WTC11 (cell line): Measurements from ENCODE around the gene RPS6KB2. TPM values are rescaled to one million over a fixed set of nuclear protein-coding genes. Genes with fewer than 3 reads are reported as not detected.

Source experiments
- ATAC-seq: fragments of 200-7000 bp; cut with Tn5 transposase; 2 replicates; pipeline ENCODE4 v1.10.0; 2021; ENCODE audit warnings: mild to moderate bottlenecking, moderate library complexity
- CTCF ChIA-PET: fragments of 300-600 bp; sonication (Branson Sonifier 250); formaldehyde crosslinking; loops from one replicate; lab custom pipeline; 2021; ENCODE audit warnings: antibody characterized with exemption; lab: Charles Lee
- POLR2A ChIA-PET: fragments of 350-600 bp; sonication (Branson Sonifier 250); formaldehyde crosslinking; loops from one replicate; lab custom pipeline; 2021; ENCODE audit warnings: antibody characterized with exemption; lab: Charles Lee
- DNase-seq: peaks from one replicate; pipeline ENCODE4 v3.0.0; 2021; ENCODE audit warnings: low spot score
- H3K27ac Mint-ChIP-seq: 2 replicates; pipeline ENCODE4 v1.8.0; 2021; ENCODE audit warnings: mixed read lengths
- H3K27me3 Mint-ChIP-seq: 2 replicates; pipeline ENCODE4 v1.8.0; 2021; ENCODE audit warnings: low read depth, mild to moderate bottlenecking, moderate library complexity, mixed read lengths
- H3K36me3 Mint-ChIP-seq: 2 replicates; pipeline ENCODE4 v1.8.0; 2021; ENCODE audit warnings: mixed read lengths
- H3K4me1 Mint-ChIP-seq: 2 replicates; pipeline ENCODE4 v1.8.0; 2022; ENCODE audit warnings: mixed read lengths
- H3K4me3 Mint-ChIP-seq: 2 replicates; pipeline ENCODE4 v1.8.0; 2021; ENCODE audit warnings: mild to moderate bottlenecking, moderate library complexity, mixed read lengths
- H3K9me3 Mint-ChIP-seq: 2 replicates; pipeline ENCODE4 v1.8.0; 2021; ENCODE audit warnings: mixed read lengths
- ATF1 ChIP-seq: sonication (generic); formaldehyde crosslinking; IDR thresholded peaks from 2 replicates; pipeline ENCODE4 v1.8.1; 2023; ENCODE audit warnings: mild to moderate bottlenecking, moderate library complexity, missing genetic modification reagents
- EMX1 ChIP-seq: fragments of 250-450 bp; sonication (Bioruptor Pico); IDR thresholded peaks from 2 replicates; pipeline ENCODE4 v1.8.0; 2021; ENCODE audit warnings: mild to moderate bottlenecking
- FOXP1 ChIP-seq: sonication (generic); formaldehyde crosslinking; IDR thresholded peaks from 2 replicates; pipeline ENCODE4 v1.8.0; 2022; ENCODE audit warnings: missing genetic modification reagents, mild to moderate bottlenecking, moderate library complexity, borderline replicate concordance
- GABPB1 ChIP-seq: sonication (generic); formaldehyde crosslinking; IDR thresholded peaks from 2 replicates; pipeline ENCODE4 v1.8.1; 2023; ENCODE audit warnings: mild to moderate bottlenecking, missing genetic modification reagents
- GRHL2 ChIP-seq: fragments of 250-450 bp; sonication (Bioruptor Pico); IDR thresholded peaks from 2 replicates; pipeline ENCODE4 v1.8.0; 2022; ENCODE audit warnings: mild to moderate bottlenecking, moderate library complexity; ENCODE audit not compliant: insufficient replicate concordance, severe bottlenecking
- HMGA2 ChIP-seq: fragments of 250-450 bp; sonication (Bioruptor Pico); IDR thresholded peaks from 2 replicates; pipeline ENCODE4 v1.4.0; 2021; ENCODE audit warnings: mild to moderate bottlenecking, moderate library complexity
- NFE2L1 ChIP-seq: sonication (generic); formaldehyde crosslinking; IDR thresholded peaks from 2 replicates; pipeline ENCODE4 v1.8.1; 2023; ENCODE audit warnings: missing genetic modification reagents
- NR3C1 ChIP-seq: sonication (generic); formaldehyde crosslinking; conservative IDR thresholded peaks from 2 replicates; pipeline ENCODE4 v1.8.1; 2023; ENCODE audit warnings: low read depth, mild to moderate bottlenecking, missing genetic modification reagents
- PRRX2 ChIP-seq: fragments of 250-450 bp; sonication (Bioruptor Pico); IDR thresholded peaks from 2 replicates; pipeline ENCODE4 v1.8.0; 2021; ENCODE audit warnings: mild to moderate bottlenecking
- TP53 ChIP-seq: sonication (generic); formaldehyde crosslinking; IDR thresholded peaks from 2 replicates; pipeline ENCODE4 v1.8.1; 2023; ENCODE audit warnings: mild to moderate bottlenecking, missing genetic modification reagents
- ZNF219 ChIP-seq: sonication (generic); formaldehyde crosslinking; IDR thresholded peaks from 2 replicates; pipeline ENCODE4 v1.8.0; 2023; ENCODE audit warnings: missing genetic modification reagents, mild to moderate bottlenecking, borderline replicate concordance
- ZNF416 ChIP-seq: fragments of 250-450 bp; sonication (Bioruptor Pico); IDR thresholded peaks from 2 replicates; pipeline ENCODE4 v1.9.0; 2021; ENCODE audit warnings: mild to moderate bottlenecking, inconsistent platforms
- total RNA-seq: library from RNA; stranded (reverse); gene quantifications from 3 replicates; pipeline ENCODE4 v1.2.3, GENCODE V29; 2021
- TF ChIP-seq, protein P1 (sequence below): sonication (generic); formaldehyde crosslinking; conservative IDR thresholded peaks from 2 replicates; pipeline ENCODE4 v1.8.1; 2023; ENCODE audit warnings: mild to moderate bottlenecking, low read depth, missing genetic modification reagents, moderate library complexity
- TF ChIP-seq, protein P2 (sequence below): fragments of 250-450 bp; sonication (Bioruptor Pico); IDR thresholded peaks from 2 replicates; pipeline ENCODE4 v1.9.0; 2021; ENCODE audit warnings: mild to moderate bottlenecking
- TF ChIP-seq, protein P3 (sequence below): fragments of 250-450 bp; sonication (Bioruptor Pico); IDR thresholded peaks from 2 replicates; pipeline ENCODE4 v1.9.0; 2021; ENCODE audit warnings: mild to moderate bottlenecking
- TF ChIP-seq, protein P4 (sequence below): sonication (generic); formaldehyde crosslinking; IDR thresholded peaks from 2 replicates; pipeline ENCODE4 v1.8.1; 2022; ENCODE audit warnings: mild to moderate bottlenecking, moderate library complexity, missing genetic modification reagents
- TF ChIP-seq, protein P5 (sequence below): fragments of 250-450 bp; sonication (Bioruptor Pico); conservative IDR thresholded peaks from 2 replicates; pipeline ENCODE4 v1.9.0; 2021; ENCODE audit warnings: mild to moderate bottlenecking
- TF ChIP-seq, protein P6 (sequence below): sonication (generic); formaldehyde crosslinking; IDR thresholded peaks from 2 replicates; pipeline ENCODE4 v1.8.0; 2022; ENCODE audit warnings: mild to moderate bottlenecking, missing genetic modification reagents
- TF ChIP-seq, protein P7 (sequence below): sonication (generic); formaldehyde crosslinking; IDR thresholded peaks from 2 replicates; pipeline ENCODE4 v1.8.1; 2022; ENCODE audit warnings: missing genetic modification reagents, borderline replicate concordance
- TF ChIP-seq, protein P8 (sequence below): sonication (generic); formaldehyde crosslinking; conservative IDR thresholded peaks from 2 replicates; pipeline ENCODE4 v1.8.1; 2022; ENCODE audit warnings: mild to moderate bottlenecking, missing genetic modification reagents

RPS6KB2 gene
- total RNA-seq, 1 experiment from 2014 or later, result 54.7 TPM

DNA sequence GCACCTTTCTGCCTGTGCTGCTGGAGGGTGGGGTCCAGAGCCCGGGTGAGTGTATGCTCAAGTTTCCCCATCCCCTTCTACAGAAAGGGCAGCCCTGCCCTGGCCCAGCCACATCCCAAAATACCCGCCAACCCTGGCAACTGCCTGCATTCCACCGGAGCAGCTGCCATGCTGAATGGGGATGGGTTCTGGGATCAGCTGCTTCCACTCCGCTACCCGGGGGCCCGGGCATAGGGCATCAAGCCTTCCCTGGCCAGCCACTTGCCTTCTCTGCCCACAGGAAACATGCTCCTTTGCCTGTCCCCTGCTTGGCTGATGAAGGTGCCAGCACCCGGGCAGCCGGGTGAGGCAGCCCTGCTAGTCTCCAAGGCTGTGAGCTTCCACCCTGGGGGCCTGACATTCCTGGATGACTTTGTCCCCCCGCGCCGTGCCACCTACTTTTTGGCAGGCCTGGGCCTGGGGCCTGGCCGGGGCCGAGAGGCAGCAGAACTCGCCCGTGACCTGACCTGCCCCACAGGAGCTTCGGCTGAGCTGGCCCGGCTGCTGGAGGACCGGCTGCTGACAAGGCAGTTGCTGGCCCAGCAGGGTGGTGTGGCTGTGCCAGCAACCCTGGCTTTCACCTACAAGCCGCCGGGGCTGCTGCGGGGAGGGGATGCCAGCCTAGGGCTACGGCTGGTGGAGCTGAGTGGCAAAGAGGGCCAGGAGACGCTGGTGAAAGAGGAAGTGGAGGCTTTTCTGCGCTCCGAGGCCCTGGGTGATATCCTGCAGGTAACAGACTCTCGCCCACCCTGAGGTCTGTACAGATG lies 9.6 kb upstream of the RPS6KB2 start:
- no peak for DNase-seq
- Mint-ChIP-seq H3K27ac (no peak overlapping the region), H3K36me3 (no peaks in the 10 kb centered on the region), H3K4me1 (peaks cover 19% of the 10 kb centered on the region), H3K9me3 (no peaks in the 10 kb centered on the region), H3K4me3 (no peak overlapping the region), H3K27me3 (peaks cover 6% of the 10 kb centered on the region; the same call in 1 of the 2 replicates)
- ATAC-seq, result no peak
- ChIA-PET CTCF (interaction anchor here (0.8 to 4.1 kb wide), 4 partner anchors 12 to 67 kb away, joined by 3 to 45 read pairs (median 4); partner anchors contain the start of genes PPP1CA and TBC1D10C), POLR2A (interaction anchor here (0.8 to 2.5 kb wide), 3 partner anchors 11 to 453 kb away, joined by 3 to 7 read pairs (median 7); partner anchors contain the start of gene PPP1CA)
- TF ChIP-seq ZNF219 (CRISPR knock-in tag) (no peak), HMGA2 (CRISPR knock-in tag) (no peak), NR3C1 (CRISPR knock-in tag) (no peak), NFE2L1 (CRISPR knock-in tag) (no peak), FOXP1 (CRISPR knock-in tag) (no peak), EMX1 (CRISPR knock-in tag) (no peak), GABPB1 (CRISPR knock-in tag) (no peak), ZNF416 (CRISPR knock-in tag) (no peak), GRHL2 (CRISPR knock-in tag) (no peak), TP53 (CRISPR knock-in tag) (no peak), PRRX2 (CRISPR knock-in tag) (no peak), ATF1 (CRISPR knock-in tag) (no peak)
- TF ChIP-seq, protein P1, sequence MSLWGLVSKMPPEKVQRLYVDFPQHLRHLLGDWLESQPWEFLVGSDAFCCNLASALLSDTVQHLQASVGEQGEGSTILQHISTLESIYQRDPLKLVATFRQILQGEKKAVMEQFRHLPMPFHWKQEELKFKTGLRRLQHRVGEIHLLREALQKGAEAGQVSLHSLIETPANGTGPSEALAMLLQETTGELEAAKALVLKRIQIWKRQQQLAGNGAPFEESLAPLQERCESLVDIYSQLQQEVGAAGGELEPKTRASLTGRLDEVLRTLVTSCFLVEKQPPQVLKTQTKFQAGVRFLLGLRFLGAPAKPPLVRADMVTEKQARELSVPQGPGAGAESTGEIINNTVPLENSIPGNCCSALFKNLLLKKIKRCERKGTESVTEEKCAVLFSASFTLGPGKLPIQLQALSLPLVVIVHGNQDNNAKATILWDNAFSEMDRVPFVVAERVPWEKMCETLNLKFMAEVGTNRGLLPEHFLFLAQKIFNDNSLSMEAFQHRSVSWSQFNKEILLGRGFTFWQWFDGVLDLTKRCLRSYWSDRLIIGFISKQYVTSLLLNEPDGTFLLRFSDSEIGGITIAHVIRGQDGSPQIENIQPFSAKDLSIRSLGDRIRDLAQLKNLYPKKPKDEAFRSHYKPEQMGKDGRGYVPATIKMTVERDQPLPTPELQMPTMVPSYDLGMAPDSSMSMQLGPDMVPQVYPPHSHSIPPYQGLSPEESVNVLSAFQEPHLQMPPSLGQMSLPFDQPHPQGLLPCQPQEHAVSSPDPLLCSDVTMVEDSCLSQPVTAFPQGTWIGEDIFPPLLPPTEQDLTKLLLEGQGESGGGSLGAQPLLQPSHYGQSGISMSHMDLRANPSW (CRISPR knock-in tag), result no peak
- TF ChIP-seq, protein P2, sequence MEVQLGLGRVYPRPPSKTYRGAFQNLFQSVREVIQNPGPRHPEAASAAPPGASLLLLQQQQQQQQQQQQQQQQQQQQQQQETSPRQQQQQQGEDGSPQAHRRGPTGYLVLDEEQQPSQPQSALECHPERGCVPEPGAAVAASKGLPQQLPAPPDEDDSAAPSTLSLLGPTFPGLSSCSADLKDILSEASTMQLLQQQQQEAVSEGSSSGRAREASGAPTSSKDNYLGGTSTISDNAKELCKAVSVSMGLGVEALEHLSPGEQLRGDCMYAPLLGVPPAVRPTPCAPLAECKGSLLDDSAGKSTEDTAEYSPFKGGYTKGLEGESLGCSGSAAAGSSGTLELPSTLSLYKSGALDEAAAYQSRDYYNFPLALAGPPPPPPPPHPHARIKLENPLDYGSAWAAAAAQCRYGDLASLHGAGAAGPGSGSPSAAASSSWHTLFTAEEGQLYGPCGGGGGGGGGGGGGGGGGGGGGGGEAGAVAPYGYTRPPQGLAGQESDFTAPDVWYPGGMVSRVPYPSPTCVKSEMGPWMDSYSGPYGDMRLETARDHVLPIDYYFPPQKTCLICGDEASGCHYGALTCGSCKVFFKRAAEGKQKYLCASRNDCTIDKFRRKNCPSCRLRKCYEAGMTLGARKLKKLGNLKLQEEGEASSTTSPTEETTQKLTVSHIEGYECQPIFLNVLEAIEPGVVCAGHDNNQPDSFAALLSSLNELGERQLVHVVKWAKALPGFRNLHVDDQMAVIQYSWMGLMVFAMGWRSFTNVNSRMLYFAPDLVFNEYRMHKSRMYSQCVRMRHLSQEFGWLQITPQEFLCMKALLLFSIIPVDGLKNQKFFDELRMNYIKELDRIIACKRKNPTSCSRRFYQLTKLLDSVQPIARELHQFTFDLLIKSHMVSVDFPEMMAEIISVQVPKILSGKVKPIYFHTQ (CRISPR knock-in tag), result no peak
- TF ChIP-seq, protein P3, sequence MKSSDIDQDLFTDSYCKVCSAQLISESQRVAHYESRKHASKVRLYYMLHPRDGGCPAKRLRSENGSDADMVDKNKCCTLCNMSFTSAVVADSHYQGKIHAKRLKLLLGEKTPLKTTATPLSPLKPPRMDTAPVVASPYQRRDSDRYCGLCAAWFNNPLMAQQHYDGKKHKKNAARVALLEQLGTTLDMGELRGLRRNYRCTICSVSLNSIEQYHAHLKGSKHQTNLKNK, result no peak
- TF ChIP-seq, protein P4, sequence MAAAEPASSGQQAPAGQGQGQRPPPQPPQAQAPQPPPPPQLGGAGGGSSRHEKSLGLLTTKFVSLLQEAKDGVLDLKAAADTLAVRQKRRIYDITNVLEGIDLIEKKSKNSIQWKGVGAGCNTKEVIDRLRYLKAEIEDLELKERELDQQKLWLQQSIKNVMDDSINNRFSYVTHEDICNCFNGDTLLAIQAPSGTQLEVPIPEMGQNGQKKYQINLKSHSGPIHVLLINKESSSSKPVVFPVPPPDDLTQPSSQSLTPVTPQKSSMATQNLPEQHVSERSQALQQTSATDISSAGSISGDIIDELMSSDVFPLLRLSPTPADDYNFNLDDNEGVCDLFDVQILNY (CRISPR knock-in tag), result no peak
- TF ChIP-seq, protein P5, sequence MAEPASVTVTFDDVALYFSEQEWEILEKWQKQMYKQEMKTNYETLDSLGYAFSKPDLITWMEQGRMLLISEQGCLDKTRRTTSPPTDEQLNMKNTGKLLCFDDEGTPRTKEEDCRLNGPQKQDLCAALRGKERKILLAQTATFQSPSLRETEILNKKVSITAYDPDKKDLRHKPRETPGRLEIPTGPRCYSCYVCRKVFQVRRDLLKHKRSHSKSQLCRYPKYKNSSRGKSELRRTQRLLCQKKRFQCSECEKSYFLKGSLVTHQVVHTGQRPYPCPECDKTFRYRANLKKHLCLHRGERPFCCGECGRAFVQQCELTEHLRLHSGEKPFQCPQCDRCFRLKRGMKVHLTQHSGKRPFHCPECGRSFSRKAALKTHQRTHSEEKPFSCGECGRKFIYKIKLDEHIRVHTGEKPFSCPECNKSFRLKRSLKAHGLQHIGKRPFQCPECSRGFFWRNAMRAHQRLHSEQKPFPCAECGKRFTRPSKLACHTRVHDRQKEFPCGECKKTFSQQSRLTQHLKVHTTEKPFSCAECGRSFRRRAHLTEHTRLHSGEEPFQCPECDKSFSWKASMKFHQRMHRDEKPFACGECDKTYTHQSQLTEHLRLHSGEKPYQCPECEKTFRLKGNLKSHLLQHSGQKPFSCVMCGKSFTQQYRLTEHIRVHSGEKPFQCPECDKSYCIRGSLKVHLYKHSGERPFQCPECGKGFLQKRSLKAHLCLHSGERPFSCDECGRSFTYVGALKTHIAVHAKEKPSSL (CRISPR knock-in tag), result no peak
- TF ChIP-seq, protein P6, sequence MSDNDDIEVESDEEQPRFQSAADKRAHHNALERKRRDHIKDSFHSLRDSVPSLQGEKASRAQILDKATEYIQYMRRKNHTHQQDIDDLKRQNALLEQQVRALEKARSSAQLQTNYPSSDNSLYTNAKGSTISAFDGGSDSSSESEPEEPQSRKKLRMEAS (CRISPR knock-in tag), result no peak
- TF ChIP-seq, protein P7, sequence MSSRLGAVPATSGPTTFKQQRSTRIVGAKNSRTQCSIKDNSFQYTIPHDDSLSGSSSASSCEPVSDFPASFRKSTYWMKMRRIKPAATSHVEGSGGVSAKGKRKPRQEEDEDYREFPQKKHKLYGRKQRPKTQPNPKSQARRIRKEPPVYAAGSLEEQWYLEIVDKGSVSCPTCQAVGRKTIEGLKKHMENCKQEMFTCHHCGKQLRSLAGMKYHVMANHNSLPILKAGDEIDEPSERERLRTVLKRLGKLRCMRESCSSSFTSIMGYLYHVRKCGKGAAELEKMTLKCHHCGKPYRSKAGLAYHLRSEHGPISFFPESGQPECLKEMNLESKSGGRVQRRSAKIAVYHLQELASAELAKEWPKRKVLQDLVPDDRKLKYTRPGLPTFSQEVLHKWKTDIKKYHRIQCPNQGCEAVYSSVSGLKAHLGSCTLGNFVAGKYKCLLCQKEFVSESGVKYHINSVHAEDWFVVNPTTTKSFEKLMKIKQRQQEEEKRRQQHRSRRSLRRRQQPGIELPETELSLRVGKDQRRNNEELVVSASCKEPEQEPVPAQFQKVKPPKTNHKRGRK, result no peak
- TF ChIP-seq, protein P8, sequence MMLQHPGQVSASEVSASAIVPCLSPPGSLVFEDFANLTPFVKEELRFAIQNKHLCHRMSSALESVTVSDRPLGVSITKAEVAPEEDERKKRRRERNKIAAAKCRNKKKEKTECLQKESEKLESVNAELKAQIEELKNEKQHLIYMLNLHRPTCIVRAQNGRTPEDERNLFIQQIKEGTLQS (CRISPR knock-in tag), result no peak
